Left cardiac atrium (tissue), 4 donors: ENCODE results near the gene BRI3BP. TPM values are rescaled to one million over a fixed set of nuclear protein-coding genes. Genes with fewer than 3 reads are reported as not detected.
"Not testable (repeated sequence)": the region's sequence is repeated elsewhere in the genome, so short reads cannot be mapped to it uniquely, and the experiment has no call there.

Source experiments
- ATAC-seq, 2 donors: fragments of 200-7000 bp; cut with Tn5 transposase; one replicate each; pipeline ENCODE4 v1.9.1; 2020; ENCODE audit warnings: mild to moderate bottlenecking in 2 of 2, moderate library complexity in 2 of 2
- DNase-seq: peaks from one replicate; pipeline ENCODE4 v3.0.0-alpha.2; 2020
- intact Hi-C, 2 donors: fragments of 100-400 bp; cut with DNase I; formaldehyde crosslinking; loops; one replicate each; pipeline versions ENCODE4 v1.14.1 to v1.15.1; 2022 to 2023
- total RNA-seq, 2 donors: library from RNA; stranded (reverse); fragmentation: NEBNext Ultra II Directional; extraction: Animal tissue kit (Norgen Biotek cat#: 25700); gene quantifications; one replicate each; pipeline ENCODE4 v1.2.1, GENCODE V29; 2021
- donor health status: DM: no; HTN: yes; CAD: no.
- donor health status: DM: no; HTN: yes; CAD: no; lungs with severe emphysema.
- donor health status: DM: yes; HTN: yes; CAD: no.
- donor health status: Dilated cardiomyopathy.

The BRI3BP gene
- total RNA-seq, 2 donors from 2014 or later, result 5.4 to 6.0 TPM

DNA sequence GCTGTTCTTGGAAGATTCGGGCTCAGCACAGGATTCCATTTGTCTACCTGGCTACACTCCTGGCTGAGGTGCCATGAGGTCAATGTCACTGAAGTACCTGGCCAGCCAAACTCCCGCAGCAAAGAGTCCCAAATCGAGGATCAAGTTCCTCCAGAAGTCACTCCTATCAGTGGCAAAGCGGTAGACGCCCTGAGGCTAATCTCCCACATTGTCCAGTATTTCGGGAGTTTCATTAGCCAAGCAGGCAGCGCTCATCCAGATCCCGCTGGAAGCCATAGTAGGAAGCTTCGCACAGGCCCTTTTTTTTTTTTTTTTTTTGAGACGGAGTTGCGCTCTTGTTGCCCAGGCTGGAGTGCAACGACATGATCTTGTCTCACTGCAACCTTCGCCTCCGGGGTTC is 62.9 kb downstream of the BRI3BP start:
- DNase-seq (no peak), ATAC-seq (no peak)
- intact Hi-C loops, result no loop called here

- DNase-seq (no peak), ATAC-seq (peak in 1 of 2 donors; percentile 81)
- intact Hi-C loops, result no loop called here
These were observed 64.3 kb downstream of the BRI3BP start for GRCh38 chr12:125057708-125058107.

- DNase-seq (no peak), ATAC-seq (no peak)
- intact Hi-C loops, result no loop called here
These were observed 67.8 kb downstream of the BRI3BP start for GRCh38 chr12:125061229-125061628.

- intact Hi-C loops, DNase-seq, ATAC-seq: not testable (repeated sequence)
These were observed 70.1 kb downstream of the BRI3BP start for GRCh38 chr12:125063522-125063921.

DNA sequence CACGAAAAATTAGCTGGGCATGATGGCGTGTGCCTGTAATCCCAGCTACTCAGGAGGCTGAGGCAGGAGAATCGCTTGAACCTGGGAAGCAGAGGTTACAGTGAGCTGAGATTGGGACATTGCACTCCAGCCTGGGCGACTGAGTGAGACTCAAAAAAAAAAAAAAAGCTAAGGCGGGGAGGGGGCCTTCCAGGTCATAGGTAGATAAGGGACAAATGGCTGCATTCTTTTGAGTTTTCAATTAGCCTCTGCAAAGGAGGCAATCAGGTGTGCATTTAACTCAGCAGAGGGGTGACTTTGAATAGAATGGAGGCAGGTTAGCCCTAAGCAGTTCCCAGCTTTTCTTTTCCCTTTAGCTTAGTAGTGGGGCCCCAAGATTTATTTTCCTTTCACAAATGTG is 71.0 kb downstream of the BRI3BP start:
- intact Hi-C loops, result loop anchor here in 1 of 2 donors (2.0 kb wide), 1 partner anchor 14 kb away; no protein-coding TSS in a partner anchor
- DNase-seq (no peak), ATAC-seq (no peak)

- intact Hi-C loops, result loop anchor here in 1 of 2 donors (2.0 kb wide), 1 partner anchor 14 kb away; no protein-coding TSS in a partner anchor
- peak; percentile 97 to 98 for ATAC-seq
These were observed 71.8 kb downstream of the BRI3BP start, which contains the start of gene AACS for GRCh38 chr12:125065021-125065918. Gene AACS (plus strand): TSS chr12:125065435. CDS start chr12:125065585, 150 bp downstream.

GRCh38 chr12:125065919-125066570 is 72.6 kb downstream of the BRI3BP start:
- peak in 1 of 2 donors; percentile 9 for ATAC-seq
- DNase-seq, result no peak
- intact Hi-C loops, result loop anchor here in 1 of 2 donors (2.0 kb wide), 1 partner anchor 15 kb away; no protein-coding TSS in a partner anchor

More at GRCh38 chr12:125065021-125065918, 71.8 kb downstream of the BRI3BP start, which contains the start of gene AACS:
- DNase-seq, result peak; percentile 81

GRCh38 chr12:125068391-125068790 is 74.9 kb downstream of the BRI3BP start:
- intact Hi-C loops, result no loop called here
- DNase-seq (no peak), ATAC-seq (no peak)

GRCh38 chr12:125069616-125070015 is 76.2 kb downstream of the BRI3BP start:
- intact Hi-C loops, result no loop called here
- DNase-seq (no peak), ATAC-seq (peak in 1 of 2 donors; percentile 2)

GRCh38 chr12:125070112-125070511 is 76.7 kb downstream of the BRI3BP start:
- intact Hi-C loops, result no loop called here
- ATAC-seq (no peak), DNase-seq (no peak)

DNA sequence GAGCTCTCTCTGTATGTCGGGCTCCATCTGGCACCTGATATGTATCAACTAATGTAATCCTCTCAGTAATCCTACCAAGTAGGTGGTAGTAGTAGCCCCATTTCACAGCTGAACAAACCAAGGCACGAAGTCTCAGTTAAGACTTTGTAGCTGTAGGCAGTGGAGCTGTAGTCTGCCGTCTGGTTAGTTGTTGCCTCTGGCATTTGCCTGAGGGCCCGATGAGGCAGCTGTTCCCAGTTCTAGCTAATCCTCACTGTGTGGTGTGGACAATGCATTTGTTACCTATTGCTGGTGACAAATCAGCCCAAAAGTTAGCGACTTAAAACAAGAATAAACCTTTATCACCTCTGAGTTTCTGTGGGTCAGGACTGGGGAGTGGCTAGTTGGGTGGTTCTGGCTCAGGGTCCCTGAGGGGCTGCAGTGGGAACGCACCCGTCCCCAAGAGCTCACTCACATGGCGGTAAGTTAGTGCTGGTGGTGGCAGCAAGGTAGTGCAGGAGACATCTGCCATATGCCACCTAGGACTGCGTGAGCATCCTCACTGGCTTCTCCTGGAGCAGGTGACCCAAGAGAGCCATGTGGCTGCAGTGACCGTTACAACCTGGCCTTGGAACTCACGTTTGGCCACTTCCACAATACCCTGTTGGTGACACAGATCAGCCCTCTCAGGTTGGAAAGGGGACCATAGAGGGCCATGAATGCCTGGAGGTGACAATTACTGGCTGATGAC is 77.4 kb downstream of the BRI3BP start:
- intact Hi-C loops, result no loop called here
- DNase-seq, result no peak
- no peak for ATAC-seq

DNA sequence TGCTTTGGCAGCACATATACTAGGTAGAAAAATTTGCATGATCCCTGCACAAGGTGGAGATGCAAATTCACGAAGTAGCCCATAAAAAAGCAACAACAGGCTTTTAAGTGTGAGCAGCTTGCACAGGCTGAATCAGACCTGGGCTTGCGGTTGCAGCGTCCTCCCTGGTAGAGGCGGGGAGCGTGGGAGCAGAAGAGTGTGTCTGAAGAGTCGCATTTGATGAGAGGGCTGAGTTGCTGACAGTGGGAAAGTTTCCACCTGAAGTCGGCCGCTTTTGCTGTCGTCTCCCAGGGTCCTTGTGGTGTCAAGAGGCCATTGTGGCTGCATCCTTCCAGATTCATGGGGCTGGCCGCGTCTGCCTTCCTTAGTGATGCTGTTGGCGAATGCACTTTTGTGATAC is 78.0 kb downstream of the BRI3BP start:
- no peak for ATAC-seq
- intact Hi-C loops, result no loop called here
- DNase-seq, result no peak

DNA sequence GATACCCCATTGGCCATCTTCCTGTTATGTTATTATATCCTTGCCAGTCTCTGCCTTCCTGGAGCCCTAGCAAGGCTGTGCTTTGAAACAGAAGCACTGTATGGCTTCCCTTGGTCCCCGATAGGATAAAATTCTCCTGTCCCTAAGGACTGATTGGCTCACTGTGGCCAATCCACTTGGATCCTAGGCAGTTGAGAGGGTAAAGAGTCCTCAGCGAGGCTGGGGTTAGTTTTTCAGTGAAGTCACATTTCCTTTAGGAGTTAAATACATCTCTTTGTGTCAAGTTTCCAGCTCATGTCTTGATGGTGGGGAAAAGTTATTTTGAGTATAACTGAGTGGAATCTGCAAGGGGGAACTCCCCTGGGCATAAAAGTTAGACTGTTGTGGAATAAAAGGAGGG is 79.1 kb downstream of the BRI3BP start:
- DNase-seq, result no peak
- no peak for ATAC-seq
- intact Hi-C loops, result no loop called here

DNA sequence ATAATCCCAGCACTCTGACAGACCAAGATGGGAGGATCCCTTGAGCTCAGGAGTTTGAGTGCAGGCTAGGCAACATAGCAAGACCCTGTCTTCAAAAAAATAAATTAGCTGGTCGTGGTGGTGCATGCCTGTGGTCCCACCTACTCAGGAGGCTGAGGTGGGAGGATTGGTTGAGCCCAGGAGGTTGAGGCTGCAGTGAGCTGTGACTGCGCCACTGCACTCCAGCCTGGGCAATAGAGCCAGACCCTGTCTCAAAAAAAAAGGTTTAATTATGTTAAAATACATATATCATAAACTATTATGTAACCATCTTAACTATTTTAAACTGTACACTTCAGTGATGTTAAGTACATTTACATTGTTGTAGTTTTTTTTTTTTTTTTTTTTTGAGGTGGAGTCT is 80.8 kb downstream of the BRI3BP start:
- intact Hi-C loops, ATAC-seq, DNase-seq: not testable (repeated sequence)

DNA sequence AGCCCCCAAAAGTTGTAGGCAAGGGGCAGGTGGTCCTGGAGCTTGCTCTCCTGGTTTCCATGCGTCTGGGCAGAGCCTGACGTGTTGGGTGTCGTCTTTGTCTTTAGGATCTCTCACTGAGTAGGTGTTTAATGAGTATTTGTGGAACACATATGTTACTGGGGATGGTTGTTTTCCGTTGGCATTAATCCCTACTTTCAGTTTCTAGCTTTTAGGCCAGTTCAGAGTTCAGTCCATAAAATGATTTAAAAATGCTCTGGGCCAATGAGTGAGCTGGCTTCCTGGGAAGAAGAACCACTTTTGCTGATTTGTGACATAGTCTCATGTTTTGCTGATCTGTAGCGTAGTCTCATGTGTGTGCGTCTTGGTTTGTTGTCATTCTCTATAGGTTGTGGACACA is 82.7 kb downstream of the BRI3BP start:
- intact Hi-C loops, result no loop called here
- DNase-seq (no peak), ATAC-seq (no peak)

GRCh38 chr12:125079084-125079483 is 85.6 kb downstream of the BRI3BP start:
- DNase-seq (no peak), ATAC-seq (no peak)
- intact Hi-C loops, result no loop called here

DNA sequence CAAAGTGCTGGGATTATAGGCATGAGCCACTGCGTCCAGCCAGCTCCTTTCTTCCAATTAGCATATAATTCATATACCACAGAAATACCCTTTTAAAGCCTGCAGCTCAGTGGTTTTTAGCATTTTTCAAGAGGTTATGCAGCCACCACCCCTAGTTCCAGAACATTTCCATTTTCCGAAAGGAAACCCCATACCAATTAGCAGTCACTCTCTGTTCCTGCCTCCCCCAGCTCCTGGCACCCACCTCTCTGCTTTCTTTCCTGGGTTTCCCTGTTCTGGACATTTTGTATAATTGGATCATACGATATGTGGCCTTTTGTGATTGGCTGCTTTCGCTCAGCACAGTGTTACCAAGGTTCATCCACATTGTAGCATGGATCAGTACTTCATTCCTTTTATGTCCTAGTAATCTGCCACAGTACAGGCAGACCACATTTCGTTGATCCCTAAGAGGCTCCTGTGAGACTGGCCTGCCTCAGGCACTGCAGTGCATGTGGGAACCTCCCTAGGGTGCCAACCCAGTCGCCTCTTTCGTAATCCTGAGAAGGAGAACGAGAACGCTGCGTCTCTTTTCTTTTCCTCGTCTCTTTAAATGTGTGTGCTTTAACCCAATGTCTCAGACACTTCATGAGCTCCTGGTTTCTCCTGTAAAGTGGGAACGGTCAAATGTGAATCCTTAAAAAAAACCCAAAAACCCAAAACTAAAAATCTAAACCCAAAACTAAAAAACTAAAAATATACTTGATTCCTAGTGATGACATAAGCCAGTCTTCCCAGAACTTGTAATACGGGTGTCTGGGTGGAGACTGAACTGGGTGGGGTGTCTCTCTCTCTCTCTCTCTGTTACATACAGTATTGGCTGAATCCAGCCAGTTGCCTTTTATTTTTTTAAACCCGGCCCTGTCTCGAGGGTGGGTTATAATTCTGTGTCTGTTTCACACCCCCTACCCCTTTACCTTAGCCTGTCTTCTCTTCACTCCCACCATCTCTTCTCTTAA is 86.5 kb downstream of the BRI3BP start:
- peak; percentile 62 for DNase-seq
- ATAC-seq, result peak; percentile 91 to 92
- intact Hi-C loops, result no loop called here
